Measurements from ENCODE around the gene LRP1.
A peak's percentile ranks its signal among the peaks of the same experiment; 100 is the strongest.

Gene LRP1

DNA sequence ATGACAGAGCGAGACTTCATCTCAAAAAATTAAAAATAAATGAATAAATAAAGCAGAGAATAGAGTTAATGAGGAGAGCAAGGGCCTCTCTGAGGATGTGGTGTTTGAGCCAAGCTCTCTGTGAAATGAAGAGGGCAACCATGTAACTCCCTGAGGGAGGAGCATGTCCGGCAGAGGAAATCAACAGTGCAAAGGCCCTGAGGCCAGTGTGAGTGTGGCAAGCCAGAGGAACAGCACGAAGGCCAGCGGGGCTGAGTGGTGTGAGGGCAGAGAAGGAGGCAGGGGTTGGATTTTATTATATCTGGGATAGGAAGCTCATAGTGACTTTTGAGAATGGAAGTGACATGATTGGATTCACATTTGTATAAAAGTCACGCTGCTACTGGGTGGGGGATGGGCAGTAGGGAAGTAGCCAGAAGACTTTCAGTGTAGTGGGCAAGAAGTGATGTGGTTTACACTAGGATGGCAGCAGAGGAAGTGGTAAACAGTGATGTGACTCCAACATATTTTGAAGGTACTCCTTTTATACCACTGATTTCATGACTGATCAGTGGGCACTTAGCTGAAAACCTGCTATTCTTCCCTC lies 29.4 kb downstream of the LRP1 start:
- DNase-seq, result peak; percentile 12

DNA sequence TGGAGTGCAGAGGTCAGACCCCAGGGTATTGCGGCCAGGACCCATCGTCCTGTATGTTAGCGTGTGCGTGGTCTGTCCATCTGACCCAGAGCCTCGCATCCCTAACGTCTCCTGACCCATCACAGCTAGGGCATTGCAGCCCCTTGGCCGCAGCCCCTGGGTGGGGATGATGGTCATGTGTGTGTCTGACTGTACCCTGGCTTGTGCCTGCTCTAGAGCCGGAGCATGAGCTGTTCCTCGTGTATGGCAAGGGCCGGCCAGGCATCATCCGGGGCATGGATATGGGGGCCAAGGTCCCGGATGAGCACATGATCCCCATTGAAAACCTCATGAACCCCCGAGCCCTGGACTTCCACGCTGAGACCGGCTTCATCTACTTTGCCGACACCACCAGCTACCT lies 29.9 kb downstream of the LRP1 start:
- no peak for DNase-seq

GRCh38 chr12:57158665-57159064 lies 30.4 kb downstream of the LRP1 start:
- DNase-seq, result no peak

GRCh38 chr12:57159311-57159710 lies 31.0 kb downstream of the LRP1 start:
- no peak for DNase-seq

DNA sequence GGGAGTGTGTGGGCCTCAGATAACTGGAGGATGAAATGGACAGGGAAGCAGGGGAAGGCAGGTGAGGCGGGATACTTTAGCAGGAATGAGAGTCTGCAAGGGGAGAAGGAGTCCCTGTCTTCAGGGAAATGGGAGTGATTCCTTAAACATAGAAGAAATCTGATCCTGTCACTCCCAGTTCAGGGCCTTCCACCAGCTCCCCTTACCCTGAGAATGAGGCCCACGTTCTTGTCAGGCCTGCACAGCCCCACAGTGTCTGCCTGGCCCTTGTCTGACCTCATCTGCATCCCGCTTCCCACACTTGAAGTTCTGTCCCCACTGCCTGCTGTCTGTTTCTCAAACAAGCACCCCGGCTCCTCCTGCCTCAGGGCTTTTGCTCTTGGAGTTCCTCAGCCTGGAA lies 31.8 kb downstream of the LRP1 start:
- no peak for DNase-seq

DNA sequence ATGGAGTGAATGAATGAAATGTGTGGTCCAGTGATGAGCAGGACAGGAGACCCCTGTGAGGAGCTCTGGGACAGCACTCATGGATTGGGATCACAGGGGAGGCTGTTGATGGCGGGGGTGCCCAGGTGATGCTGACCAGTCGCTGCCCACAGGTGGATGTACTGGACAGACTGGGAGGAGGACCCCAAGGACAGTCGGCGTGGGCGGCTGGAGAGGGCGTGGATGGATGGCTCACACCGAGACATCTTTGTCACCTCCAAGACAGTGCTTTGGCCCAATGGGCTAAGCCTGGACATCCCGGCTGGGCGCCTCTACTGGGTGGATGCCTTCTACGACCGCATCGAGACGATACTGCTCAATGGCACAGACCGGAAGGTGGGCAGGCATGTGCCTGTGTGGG lies 32.5 kb downstream of the LRP1 start:
- DNase-seq, result no peak

- DNase-seq, result no peak
Observed at GRCh38 chr12:57161491-57161890, 33.2 kb downstream of the LRP1 start.

DNA sequence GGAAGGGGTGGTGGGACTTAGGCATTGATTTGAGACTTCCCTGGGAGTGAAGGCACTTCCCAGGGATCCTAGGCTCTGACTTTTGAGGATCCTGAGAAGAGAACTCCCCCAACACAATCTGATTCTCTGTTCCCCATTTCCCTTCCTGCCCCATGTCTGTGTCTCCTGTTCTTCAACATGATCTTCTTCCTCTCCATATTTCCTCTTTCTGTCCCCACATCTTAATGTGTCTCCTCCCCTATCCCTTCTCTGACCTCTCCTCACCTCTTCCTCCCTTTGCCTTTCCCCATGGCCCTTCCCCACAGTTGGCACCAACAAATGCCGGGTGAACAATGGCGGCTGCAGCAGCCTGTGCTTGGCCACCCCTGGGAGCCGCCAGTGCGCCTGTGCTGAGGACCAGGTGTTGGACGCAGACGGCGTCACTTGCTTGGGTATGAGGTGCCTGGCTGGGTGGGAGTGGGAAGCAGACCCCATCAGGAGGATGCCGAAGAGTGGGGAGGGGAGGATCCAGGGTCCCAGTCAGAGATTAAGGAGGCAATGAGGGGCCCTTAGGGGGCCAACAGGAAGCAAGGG lies 34.4 kb downstream of the LRP1 start:
- DNase-seq, result no peak

DNA sequence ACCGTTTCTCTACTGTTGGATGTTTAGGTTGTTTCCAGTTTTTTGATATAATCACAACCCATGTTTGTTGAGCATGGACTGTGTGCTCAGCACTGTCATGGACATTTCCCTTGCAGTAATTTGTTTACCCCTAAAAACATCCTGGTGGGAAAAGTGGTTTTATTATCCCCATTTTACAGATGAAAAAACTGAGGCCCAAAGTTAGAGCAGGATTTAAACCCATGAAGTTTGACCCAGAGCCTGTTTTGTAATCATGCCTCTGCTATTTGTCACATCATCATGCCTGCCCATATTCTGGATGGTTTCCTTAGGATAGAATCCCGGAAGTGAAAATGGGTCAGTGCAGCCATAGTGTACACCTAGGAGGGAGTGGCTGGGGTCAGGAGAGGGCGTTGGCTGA lies 36.2 kb downstream of the LRP1 start:
- no peak for DNase-seq

GRCh38 chr12:57164966-57165625 lies 36.8 kb downstream of the LRP1 start:
- no peak for DNase-seq

DNA sequence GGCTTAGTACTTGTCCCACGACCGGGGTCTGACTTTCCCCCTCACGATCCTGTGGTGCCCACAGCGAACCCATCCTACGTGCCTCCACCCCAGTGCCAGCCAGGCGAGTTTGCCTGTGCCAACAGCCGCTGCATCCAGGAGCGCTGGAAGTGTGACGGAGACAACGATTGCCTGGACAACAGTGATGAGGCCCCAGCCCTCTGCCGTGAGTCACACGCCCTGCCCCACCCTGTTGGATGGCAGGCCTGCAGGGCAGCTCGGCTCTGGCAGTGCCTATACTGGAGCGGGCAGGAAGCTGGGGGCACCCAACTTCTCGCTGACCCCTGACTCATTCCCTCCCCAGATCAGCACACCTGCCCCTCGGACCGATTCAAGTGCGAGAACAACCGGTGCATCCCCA lies 37.5 kb downstream of the LRP1 start:
- no peak for DNase-seq

DNA sequence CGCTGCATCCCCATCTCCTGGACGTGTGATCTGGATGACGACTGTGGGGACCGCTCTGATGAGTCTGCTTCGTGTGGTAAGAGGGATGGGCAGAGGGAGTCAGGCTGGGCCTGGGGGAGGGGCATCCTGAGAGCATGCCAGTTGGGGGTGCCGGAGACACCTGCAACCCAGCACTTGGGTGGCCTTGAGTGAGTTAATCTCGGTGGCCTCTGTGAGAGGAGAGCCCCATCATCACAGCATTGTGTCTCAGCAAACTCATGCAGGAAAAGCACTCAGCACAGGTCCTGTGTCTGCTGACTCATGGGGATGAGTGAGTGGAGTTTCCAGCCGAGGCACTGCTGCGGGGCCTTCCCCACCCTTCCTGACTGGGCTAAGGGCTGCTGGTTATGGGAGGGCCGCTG lies 38.7 kb downstream of the LRP1 start:
- DNase-seq, result no peak

- no peak for DNase-seq
Observed at GRCh38 chr12:57168058-57168457, 39.8 kb downstream of the LRP1 start.

GRCh38 chr12:57169046-57169795 lies 40.9 kb downstream of the LRP1 start:
- DNase-seq, result no peak

GRCh38 chr12:57169969-57170368 lies 41.7 kb downstream of the LRP1 start:
- DNase-seq, result no peak

DNA sequence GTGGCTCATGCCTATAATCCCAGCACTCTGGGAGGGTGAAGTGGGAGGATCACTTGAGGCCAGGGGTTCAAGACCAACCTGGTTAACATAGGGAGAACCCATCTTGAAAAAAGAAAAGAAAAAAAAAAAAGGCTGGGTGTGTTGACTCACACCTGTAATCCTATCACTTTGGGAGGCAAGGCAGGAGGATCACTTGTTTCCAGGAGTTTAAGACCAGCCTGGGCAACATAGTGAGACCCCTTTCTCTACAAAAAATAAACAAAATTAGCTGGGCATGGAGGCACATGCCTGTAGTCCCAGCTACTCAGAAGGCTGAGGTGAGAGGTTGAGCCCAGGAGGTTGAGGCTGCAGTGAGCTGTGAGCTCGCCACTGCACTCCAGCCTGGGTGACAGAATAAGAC lies 42.1 kb downstream of the LRP1 start:
- no peak for DNase-seq

- no peak for DNase-seq
Observed at GRCh38 chr12:57170927-57171326, 42.6 kb downstream of the LRP1 start.

- DNase-seq, result no peak
Observed at GRCh38 chr12:57171668-57172067, 43.4 kb downstream of the LRP1 start.

DNA sequence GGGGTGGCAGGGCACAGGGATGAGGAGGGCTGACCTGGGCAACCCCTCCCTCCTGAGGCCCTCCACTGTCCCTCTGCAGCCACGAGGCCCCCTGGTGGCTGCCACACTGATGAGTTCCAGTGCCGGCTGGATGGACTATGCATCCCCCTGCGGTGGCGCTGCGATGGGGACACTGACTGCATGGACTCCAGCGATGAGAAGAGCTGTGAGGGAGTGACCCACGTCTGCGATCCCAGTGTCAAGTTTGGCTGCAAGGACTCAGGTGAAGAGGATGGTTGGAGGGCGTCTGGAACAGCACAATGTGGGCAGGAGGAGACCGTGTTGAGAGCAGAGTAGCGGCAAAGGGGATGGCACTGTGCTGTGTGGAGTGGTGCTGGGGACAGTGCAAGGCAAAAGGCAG lies 44.8 kb downstream of the LRP1 start:
- peak; percentile 2 for DNase-seq

DNA sequence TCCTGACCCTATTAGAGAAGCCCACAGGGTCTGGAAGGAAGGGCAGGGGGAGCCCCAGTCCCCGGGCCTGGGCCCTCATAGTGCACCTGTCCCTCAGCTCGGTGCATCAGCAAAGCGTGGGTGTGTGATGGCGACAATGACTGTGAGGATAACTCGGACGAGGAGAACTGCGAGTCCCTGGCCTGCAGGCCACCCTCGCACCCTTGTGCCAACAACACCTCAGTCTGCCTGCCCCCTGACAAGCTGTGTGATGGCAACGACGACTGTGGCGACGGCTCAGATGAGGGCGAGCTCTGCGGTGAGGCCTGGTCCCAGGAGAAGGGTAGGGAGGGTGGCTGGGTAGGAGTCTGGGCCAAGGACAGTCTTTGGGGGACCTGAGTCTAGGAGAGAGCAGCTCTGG lies 45.4 kb downstream of the LRP1 start:
- DNase-seq, result no peak

- DNase-seq, result peak; percentile 31
Observed at GRCh38 chr12:57175428-57176138, 47.3 kb downstream of the LRP1 start.

DNA sequence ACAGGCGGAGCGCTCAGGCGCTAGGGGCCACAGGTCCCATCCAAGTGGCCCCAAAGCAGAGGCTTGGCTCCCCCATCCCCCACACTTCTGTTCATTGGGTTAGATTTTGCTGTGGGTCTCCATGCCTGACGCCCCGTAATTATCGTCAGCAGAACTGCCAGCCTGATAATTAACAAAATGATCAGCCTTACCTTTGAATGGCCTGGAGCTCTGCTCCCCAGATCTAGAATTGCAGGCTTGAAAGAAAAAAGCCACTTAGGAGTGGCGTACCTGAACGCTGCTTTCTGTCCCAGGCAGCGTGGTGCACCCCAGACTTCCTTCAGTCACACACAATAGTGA lies 47.8 kb downstream of the LRP1 start:
- no peak for DNase-seq

GRCh38 chr12:57176846-57177245 lies 48.6 kb downstream of the LRP1 start:
- DNase-seq, result no peak

GRCh38 chr12:57177354-57177753 lies 49.1 kb downstream of the LRP1 start:
- DNase-seq, result no peak
